Glomerular visceral epithelial cell (primary cell): ENCODE data around the gene THAP5.

Experiments
- DNase-seq: peaks from one replicate; pipeline ENCODE4 v3.0.0-alpha.2; 2016; ENCODE audit errors: extremely low spot score

THAP5 gene

DNA sequence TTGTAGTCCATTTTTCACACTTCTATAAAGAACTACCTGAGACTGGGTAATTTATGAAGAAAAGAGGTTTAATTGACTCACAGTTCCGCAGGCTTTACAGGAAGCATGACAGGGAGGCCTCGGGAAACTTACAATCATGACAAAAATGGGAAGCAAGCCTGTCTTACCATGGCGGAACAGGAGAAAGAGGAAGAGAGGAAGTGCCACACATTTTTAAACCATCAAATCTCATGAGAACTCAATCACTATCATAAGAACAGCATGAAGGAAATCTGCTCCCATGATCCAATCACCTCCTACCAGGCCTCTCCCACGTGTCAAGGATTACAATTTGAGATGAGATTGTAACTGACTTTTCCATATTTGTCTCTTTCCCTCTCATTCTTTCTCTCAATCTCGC, 34.2 kb downstream of the THAP5 start:
- no peak for DNase-seq

DNA sequence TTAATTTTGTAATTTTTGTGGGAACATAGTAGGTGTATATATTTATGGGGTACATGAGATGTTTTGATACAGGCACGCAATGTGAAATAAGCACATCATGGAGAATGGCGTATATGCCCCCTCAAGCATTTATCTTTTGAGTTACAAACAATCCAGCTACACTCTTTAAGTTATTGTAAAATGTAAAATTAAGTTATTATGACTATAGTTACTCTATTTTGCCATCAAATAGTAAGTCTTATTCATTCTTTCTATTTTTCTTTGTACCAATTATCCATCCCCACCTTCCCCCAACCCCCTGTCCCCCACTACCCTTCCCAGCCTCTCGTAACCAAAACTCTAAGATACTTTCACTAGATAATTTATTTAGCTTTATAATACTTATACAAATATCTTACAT, 35.8 kb downstream of the THAP5 start:
- DNase-seq: no peak

DNA sequence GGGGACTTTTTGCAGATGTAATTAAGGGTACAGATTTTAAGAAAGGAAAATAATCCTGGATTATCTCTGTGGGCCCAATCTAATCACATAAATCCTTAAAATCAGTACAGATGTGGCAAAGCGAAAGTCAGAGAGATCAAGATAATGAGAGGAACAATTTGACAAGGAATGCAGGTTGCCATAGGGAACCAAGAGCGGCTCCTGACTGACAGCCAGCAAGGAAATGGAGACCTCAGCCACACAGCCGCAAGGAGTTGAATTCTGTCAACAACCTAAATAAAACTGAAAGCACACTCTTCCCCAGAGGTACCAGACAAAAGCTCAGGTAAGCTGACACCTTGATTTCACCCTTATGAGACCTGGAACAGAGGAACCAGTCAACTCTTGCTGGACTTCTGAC, 40.2 kb downstream of the THAP5 start:
- DNase-seq: no peak

DNA sequence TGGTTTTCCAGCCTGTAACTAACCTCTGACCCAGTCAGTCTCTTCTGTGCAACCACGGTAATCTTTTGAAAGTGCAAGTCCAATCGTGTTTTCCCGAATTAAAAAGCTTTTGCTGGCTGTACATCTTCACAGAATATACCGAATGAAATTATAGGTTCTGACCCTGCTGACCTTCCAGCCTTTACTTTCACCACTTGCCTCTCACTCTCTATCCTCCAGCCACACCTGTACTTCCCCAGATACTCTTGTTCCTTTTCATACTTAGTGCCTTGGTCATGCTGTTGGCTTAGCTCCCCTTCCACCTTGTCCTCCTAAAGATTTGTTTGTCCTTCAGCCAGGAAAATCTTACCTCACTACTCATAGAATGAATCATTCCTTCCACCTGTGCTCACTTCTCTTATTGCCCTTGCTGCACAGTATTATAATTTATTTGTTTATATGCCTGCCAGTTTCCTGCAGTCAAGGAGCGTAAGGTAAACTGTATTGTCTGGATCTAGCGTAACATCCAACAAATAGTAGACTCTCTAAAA, 41.3 kb downstream of the THAP5 start:
- DNase-seq: no peak

DNA sequence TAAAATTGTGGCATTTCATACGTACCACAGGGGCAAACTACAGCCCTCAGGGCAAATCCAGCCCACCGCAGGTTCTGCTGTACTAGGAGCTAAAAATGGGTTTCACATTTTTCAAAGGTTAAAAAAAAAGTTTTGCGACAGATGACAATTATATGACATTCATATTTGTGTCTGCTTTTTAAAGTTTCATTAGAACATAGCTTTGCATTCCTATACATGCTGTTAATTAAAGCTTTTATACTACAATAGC, 42.8 kb downstream of the THAP5 start:
- DNase-seq: no peak

DNA sequence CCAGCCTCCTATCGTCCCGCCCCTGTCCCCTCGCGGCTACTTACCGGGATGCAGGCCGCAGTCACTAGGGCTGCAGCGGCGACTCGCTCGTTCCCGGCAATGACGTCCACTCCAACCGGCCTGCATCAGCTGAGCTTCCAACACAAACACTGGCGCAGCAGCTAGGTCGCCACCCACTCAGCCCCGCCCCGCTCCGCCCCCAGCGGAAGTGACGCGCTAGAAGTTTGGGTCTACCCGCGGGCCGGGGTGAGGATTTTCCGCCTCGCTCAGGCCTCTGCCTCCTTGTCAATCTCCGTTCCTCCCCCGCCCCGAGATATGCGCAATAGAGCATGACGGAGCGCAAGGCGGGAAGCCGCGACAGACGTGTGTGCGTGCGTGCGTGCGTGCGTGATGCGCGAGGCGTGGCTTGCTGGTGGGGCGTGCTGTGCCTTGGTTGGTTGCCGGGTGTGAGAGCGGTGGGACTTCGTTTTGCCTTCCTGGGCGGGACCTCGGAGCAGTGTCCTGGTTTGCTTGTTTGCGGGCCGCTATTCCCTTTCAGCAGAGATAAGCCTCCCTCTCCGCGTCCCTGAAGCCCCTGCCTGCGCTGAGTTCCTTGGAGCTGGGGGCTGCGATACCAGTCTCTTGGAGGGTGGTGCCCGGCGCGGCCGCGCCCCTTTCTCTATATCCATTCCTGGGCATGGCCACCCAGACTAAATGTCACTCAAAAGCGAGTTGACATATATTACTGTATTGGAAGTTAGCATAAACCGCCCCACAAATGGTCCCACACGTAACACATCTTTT, 43.3 kb downstream of the THAP5 start, which contains the start of gene PNPLA8:
TSS of gene PNPLA8 (minus strand) at position 151 of the 783 bp plus-strand sequence. CDS start 10,644 bp downstream, outside the sequence.
- DNase-seq: peak; percentile 99

DNA sequence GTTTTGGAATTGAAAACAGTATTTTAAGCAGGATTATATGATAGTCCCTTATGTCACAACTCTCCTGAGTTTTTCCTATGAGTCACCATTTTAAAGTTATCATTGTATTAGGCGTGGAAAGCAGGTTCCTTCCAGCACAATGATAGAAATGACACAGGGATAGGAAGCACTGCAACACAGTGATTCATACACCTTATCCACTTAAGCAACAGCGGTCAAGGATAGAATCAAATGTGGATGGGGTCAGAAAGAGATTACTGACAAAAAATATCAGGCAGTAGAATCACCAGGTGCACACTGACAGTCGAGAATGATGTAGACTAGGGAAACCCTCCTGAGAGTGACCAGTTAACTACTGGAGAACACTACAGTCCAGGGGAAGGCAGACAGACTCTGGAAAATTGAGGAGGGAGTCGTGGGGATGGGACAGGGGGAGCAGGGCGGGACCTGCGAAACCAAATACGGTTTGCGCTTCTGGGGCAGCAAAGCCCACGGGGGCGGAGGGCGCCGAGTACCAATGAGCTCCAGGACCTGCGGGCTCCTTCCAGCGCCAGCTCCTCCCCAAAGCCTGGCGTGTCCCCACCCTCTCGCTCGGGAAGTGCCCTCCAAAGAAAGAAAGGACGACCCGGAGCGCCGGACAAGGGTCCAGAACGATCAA, 44.0 kb downstream of the THAP5 start:
- peak; percentile 81 for DNase-seq

DNA sequence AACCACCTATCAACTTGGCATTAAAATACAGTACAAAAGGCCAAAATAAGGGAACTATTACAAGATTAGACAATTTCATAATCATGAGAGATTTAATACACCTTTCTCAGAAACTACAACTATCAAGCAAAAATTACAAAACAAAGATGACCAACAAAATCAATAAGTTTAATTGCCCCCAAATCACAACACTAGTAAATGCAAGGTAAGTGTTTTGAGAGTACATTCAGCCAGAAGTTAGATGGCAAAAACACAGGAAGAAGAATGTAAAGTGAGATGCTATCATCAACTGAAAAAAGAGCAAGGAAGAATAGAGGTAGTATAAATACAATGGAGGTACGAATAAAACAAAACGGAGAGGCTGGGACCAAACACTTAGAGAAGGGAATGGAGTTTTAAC, 46.7 kb downstream of the THAP5 start:
- DNase-seq: no peak

DNA sequence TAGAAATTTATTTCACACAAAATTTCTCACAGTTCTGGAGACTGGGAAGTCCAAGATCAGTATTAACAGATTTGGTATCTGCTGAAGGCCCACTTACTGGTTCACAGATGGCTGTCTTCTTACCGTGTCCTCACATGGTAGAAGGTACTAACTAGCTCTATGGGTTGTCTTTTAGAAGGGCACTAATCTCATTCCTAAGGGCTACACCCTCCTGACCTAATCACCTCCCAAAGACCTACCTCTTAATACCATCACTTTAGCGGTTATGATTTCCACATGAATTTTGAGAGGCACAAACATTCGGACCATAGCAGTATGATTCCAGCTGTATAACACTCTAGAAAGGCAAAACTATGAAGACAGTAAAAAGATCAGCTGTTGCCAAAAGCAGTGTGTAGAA, 51.6 kb downstream of the THAP5 start:
- no peak for DNase-seq

DNA sequence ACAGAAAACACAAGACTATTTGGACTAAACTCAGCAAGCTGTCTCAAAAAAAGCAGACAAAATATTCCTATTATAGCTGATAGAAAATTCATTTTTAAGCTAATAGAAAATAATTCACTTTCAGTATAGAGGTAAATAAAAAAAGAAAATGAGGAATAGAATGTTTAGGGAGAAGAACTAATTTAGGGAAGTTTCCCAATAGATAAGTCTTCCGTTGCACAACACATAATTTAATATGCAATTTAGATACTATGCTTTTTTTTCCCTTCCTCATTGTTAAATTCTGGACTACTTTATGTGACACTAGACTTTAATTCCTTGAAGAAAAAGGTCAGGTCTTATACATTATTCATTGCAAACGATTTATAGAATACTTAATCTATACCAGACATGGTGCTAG, 53.9 kb downstream of the THAP5 start:
- DNase-seq: no peak

DNA sequence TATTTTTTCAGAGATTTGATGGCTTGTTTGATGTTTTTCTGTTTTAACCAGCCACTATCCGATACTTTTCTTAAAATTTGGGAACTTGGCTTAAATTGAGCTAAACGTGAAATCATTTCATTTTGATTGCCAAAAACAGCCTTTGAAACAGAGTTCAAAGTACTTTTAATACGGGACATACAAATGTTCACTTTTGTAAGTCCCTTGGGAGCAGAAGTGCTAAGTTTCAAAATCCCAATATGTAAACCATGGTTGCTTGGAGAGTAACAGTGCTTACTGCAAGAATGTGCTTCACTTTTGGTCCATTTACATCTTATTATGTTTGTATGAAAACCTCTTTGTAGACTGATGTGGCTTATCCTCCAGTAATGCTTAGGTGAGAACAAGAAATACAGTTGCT, 54.5 kb downstream of the THAP5 start:
- no peak for DNase-seq
